Measurements from ENCODE around the gene PGLYRP3. TPM values are rescaled to one million over a fixed set of nuclear protein-coding genes. Genes with fewer than 3 reads are reported as not detected.

Gene PGLYRP3
- total and polyA plus RNA-seq, 9 of the 15 experiments (the other 6 are each of a cell fraction or from before 2014, with no cell fraction given): not detected

DNA sequence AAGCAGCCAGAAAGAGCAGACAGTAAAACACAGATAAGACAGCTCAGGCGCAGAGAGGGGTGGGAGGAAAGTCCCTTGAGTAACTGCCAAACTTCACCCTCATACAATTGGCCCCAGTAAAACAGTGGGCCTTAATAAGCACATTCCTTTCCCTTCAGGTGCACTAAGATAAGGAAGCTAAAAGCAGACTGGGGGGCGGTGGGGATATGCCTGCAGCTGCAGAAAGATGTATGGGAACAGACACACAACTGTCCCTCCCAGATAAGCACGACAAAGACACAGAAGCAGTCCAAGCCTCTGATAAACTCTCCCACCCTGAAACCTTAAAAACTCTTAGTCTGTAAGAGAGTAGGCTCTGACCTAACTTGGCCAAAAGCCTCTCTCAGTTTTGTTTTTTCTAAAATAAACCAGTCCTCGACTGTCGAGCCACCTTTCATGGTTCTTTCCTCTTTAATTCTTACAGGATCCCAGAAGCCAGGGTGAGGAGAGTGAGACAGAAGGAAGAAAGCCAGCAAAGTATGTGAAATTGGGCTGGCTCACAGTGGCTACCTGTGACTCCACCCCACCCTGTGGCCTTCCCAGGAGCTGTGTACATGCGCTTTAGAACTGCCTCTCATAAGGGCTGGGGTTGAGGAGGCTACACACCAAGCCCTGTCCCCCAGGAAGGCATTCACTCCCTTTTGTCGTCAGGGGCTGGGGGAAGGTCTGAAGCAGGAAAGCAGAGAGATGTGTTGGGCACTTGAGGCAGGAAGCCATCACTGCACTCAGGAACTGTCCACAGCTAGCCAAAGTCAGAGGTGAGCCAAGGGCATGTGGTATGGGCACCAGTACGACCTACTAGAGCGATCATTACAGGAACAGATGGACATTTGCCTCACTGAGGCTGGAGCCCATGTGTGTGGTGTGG lies 31.3 kb upstream of the PGLYRP3 start (continued):
- TF ChIP-seq, protein P1, sequence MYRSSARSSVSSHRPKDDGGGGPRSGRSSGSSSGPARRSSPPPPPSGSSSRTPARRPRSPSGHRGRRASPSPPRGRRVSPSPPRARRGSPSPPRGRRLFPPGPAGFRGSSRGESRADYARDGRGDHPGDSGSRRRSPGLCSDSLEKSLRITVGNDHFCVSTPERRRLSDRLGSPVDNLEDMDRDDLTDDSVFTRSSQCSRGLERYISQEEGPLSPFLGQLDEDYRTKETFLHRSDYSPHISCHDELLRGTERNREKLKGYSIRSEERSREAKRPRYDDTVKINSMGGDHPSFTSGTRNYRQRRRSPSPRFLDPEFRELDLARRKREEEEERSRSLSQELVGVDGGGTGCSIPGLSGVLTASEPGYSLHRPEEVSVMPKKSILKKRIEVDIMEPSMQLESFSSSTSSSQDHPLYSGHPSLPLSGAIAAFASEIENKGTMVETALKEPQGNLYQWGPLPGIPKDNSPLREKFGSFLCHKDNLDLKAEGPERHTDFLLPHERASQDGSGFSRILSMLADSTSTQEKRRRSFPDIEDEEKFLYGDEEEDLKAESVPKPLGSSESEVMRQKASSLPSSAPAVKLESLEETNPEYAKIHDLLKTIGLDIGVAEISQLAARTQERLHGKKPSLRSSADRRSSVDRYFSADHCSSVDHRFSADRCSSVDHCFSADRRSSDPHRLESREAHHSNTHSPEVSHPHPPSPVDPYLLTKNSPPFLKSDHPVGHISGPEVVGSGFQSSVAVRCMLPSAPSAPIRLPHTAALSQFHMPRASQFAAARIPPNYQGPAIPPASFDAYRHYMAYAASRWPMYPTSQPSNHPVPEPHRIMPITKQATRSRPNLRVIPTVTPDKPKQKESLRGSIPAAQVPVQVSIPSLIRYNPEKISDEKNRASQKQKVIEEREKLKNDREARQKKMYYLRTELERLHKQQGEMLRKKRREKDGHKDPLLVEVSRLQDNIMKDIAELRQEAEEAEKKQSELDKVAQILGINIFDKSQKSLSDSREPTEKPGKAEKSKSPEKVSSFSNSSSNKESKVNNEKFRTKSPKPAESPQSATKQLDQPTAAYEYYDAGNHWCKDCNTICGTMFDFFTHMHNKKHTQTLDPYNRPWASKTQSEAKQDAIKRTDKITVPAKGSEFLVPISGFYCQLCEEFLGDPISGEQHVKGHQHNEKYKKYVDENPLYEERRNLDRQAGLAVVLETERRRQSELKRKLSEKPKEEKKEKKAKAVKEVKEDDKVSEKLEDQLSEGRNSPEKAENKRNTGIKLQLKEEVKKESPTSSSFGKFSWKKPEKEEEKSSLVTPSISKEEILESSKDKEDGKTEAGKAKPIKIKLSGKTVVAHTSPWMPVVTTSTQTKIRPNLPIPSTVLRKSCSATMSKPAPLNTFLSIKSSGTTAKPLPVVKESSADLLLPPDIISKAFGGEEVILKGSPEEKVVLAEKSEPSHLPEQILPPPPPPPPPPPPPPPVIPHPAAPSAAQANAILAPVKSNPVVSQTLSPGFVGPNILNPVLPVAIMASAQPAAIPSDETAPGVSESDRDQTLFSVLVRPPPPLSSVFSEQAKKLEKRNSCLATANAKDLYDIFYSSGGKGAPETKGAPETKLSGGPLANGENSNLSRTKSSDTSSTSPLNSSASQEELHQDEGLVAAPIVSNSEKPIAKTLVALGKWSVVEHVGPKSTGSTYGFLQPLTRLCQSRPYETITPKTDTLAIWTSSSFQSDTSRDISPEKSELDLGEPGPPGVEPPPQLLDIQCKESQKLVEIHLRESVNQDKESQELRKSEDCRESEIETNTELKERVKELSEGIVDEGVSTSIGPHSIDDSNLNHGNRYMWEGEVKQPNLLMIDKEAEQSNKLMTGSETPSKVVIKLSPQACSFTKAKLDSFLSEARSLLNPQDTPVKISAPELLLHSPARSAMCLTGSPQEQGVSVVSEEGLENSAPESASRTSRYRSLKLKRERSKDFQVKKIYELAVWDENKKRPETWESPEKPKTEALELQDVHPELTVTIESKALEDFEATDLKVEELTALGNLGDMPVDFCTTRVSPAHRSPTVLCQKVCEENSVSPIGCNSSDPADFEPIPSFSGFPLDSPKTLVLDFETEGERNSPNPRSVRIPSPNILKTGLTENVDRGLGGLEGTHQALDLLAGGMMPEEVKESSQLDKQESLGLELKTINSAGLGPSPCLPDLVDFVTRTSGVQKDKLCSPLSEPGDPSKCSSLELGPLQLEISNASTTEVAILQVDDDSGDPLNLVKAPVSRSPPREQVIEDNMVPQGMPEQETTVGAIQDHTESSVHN (IDR thresholded peaks at IDR 0.05; ENCODE audit: borderline replicate concordance in 1 of 2, low read depth in 1 of 2): peak; percentile 86 to 94; a peak in 2 of 4 replicates
- TF ChIP-seq MTF1 (CRISPR knock-in tag; IDR thresholded peaks at IDR 0.05; ENCODE audit: borderline replicate concordance) (no peak), BRD4 (IDR thresholded peaks at IDR 0.05) (no peak), ZNF253 (CRISPR knock-in tag; conservative IDR thresholded peaks at IDR 0.05) (no peak), LCOR (CRISPR knock-in tag; IDR thresholded peaks at IDR 0.05) (peak; percentile 89), ATF7 (IDR thresholded peaks at IDR 0.05) (peak; percentile 86), ZNF384 (IDR thresholded peaks at IDR 0.05; ENCODE audit: low read depth, low read length) (no peak), XRCC5 (IDR thresholded peaks at IDR 0.05; ENCODE audit: low read depth, low read length) (no peak), ZNF766 (CRISPR knock-in tag; conservative IDR thresholded peaks at IDR 0.05) (peak; percentile 99), MCM7 (IDR thresholded peaks at IDR 0.05) (0 out of 4 replicates have a peak, but pooled peaks of 1 of the 2 experiments have one; percentile 54)
- TF ChIP-seq, protein P2, sequence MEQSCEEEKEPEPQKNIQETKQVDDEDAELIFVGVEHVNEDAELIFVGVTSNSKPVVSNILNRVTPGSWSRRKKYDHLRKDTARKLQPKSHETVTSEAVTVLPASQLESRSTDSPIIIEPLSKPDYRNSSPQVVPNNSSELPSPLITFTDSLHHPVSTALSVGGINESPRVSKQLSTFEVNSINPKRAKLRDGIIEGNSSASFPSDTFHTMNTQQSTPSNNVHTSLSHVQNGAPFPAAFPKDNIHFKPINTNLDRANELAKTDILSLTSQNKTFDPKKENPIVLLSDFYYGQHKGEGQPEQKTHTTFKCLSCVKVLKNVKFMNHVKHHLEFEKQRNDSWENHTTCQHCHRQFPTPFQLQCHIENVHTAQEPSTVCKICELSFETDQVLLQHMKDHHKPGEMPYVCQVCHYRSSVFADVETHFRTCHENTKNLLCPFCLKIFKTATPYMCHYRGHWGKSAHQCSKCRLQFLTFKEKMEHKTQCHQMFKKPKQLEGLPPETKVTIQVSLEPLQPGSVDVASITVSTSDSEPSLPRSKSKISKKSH (CRISPR knock-in tag; IDR thresholded peaks at IDR 0.05): no peak
- TF ChIP-seq, protein P3, sequence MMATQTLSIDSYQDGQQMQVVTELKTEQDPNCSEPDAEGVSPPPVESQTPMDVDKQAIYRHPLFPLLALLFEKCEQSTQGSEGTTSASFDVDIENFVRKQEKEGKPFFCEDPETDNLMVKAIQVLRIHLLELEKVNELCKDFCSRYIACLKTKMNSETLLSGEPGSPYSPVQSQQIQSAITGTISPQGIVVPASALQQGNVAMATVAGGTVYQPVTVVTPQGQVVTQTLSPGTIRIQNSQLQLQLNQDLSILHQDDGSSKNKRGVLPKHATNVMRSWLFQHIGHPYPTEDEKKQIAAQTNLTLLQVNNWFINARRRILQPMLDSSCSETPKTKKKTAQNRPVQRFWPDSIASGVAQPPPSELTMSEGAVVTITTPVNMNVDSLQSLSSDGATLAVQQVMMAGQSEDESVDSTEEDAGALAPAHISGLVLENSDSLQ (IDR thresholded peaks at IDR 0.05): peak; percentile 54
- TF ChIP-seq, protein P4, sequence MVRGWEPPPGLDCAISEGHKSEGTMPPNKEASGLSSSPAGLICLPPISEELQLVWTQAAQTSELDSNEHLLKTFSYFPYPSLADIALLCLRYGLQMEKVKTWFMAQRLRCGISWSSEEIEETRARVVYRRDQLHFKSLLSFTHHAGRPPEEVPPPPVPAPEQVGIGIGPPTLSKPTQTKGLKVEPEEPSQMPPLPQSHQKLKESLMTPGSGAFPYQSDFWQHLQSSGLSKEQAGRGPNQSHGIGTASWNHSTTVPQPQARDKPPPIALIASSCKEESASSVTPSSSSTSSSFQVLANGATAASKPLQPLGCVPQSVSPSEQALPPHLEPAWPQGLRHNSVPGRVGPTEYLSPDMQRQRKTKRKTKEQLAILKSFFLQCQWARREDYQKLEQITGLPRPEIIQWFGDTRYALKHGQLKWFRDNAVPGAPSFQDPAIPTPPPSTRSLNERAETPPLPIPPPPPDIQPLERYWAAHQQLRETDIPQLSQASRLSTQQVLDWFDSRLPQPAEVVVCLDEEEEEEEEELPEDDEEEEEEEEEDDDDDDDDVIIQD (CRISPR knock-in tag; IDR thresholded peaks at IDR 0.05): no peak

Measured in K562 (cell line).